GM10847 (cell line): ENCODE data around the gene CD55.

ENCODE experiments used
- POLR2A ChIP-seq: IDR thresholded peaks from 2 replicates; pipeline ENCODE4 v1.6.1; 2011; ENCODE audit not compliant: insufficient read length; ENCODE audit errors: extremely low read depth

Gene CD55

DNA sequence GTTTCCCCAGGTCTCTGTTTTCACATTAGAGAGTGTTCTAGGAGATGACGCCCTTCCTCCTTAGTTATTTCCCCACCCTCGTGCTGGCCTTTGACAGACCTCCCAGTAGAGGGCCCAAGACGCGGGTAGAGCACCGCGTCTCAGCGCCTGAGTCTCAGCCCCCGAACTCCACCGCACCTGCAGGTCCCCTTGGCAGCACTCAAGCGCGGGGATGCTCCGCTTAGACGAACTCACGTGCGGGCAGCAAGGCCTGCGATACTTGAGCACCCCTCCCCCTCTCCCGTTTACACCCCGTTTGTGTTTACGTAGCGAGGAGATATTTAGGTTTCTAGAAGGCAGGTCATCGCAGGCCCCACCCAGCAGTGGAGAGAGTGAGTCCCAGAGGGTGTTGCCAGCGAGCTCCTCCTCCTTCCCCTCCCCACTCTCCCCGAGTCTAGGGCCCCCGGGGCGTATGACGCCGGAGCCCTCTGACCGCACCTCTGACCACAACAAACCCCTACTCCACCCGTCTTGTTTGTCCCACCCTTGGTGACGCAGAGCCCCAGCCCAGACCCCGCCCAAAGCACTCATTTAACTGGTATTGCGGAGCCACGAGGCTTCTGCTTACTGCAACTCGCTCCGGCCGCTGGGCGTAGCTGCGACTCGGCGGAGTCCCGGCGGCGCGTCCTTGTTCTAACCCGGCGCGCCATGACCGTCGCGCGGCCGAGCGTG, at the start of gene CD55:
TSS of gene CD55 (plus strand) at position 600 of the 711 bp plus-strand sequence. CDS start at position 688, 88 bp downstream.
- TF ChIP-seq POLR2A, result peak; percentile 85

- TF ChIP-seq POLR2A, result no peak
These were observed 46.6 kb upstream of the CD55 start for GRCh38 chr1:207274882-207275281.

- no peak for TF ChIP-seq POLR2A
These were observed 45.0 kb upstream of the CD55 start for GRCh38 chr1:207276465-207276864.

- TF ChIP-seq POLR2A, result no peak
These were observed 44.2 kb upstream of the CD55 start for GRCh38 chr1:207277241-207277640.

GRCh38 chr1:207279652-207280051, 41.8 kb upstream of the CD55 start:
- no peak for TF ChIP-seq POLR2A

- TF ChIP-seq POLR2A, result no peak
These were observed 40.8 kb upstream of the CD55 start for GRCh38 chr1:207280706-207281105.

DNA sequence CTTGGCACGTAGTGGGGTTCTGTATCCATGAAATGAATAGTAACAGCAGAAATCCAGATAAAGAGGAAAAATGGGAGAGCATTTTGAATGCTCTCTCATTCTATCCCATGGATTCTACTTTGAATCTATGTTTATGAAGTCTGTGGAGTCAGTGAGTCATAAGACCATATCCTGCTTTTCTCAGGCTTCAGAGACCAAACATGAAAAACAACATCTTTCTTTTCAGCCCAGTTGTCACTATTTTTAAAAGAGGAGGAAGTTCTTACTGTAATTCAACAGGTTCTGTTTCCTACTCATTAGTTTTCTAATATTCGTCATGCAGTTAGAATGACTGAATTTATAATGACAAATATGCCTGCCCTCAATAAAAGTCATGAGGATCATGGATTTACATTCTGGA, 39.4 kb upstream of the CD55 start:
- no peak for TF ChIP-seq POLR2A

GRCh38 chr1:207282496-207283380, 38.7 kb upstream of the CD55 start:
- no peak for TF ChIP-seq POLR2A

- TF ChIP-seq POLR2A, result no peak
These were observed 38.1 kb upstream of the CD55 start for GRCh38 chr1:207283421-207283820.

GRCh38 chr1:207284209-207284897, 37.1 kb upstream of the CD55 start:
- TF ChIP-seq POLR2A, result no peak

GRCh38 chr1:207286786-207287468, 34.6 kb upstream of the CD55 start:
- no peak for TF ChIP-seq POLR2A

DNA sequence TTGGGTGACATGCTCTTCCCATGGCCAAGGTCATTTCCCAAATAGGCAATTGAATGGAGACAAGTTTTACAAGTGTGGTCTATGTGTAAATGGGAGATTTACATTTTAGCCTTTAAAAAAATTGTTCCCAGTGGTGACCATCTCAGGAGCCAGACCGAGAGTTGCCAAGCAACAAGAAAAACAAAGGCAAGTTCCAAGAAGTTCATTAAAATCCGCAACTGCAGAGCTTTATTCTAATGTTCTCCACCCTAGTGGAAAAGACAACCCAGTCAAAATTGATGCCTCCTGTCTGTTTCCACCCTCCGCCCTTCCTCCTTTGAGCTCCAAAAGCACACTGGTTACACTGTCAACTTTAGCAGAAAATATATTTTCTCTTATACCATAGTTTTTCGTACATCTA, 33.2 kb upstream of the CD55 start:
- no peak for TF ChIP-seq POLR2A

- no peak for TF ChIP-seq POLR2A
These were observed 31.7 kb upstream of the CD55 start for GRCh38 chr1:207289756-207290155.

- no peak for TF ChIP-seq POLR2A
These were observed 29.8 kb upstream of the CD55 start for GRCh38 chr1:207291723-207292122.

- TF ChIP-seq POLR2A, result no peak
These were observed 23.3 kb upstream of the CD55 start for GRCh38 chr1:207298186-207298585.
